Keratinocyte (primary cell): ENCODE results near the gene BANF2. TPM values are rescaled to one million over a fixed set of nuclear protein-coding genes. Genes with fewer than 3 reads are reported as not detected.

ENCODE experiments used
- DNase-seq: peaks from one replicate; pipeline ENCODE4 v3.0.0-alpha.2; 2011; ENCODE audit warnings: low read depth, missing footprints, low spot score
- FAIRE-seq: peaks from 2 replicates; lab custom pipeline; 2011; peaks lifted over from hg19 to GRCh38; lab: Jason Lieb, UNC
- H2AFZ ChIP-seq: 2 replicates; pipeline ENCODE4 v1.6.0; 2012; ENCODE audit warnings: low read length, control low read depth, inconsistent platforms; ENCODE audit not compliant: control insufficient read depth
- H3K27ac ChIP-seq: 2 replicates; pipeline ENCODE4 v1.5.1; 2011; ENCODE audit warnings: low read length; ENCODE audit not compliant: control insufficient read depth, insufficient read depth
- H3K27me3 ChIP-seq: 3 replicates; pipeline ENCODE4 v1.6.0; 2011; ENCODE audit warnings: low read length; ENCODE audit not compliant: control insufficient read depth, insufficient read depth; ENCODE audit errors: extremely low read depth
- H3K36me3 ChIP-seq, 2 experiments: 2 replicates in 1 of 2; 3 replicates in 1 of 2; pipeline ENCODE4 v1.5.1; 2011; ENCODE audit warnings: low read length in 2 of 2, mild to moderate bottlenecking in 1 of 2; ENCODE audit not compliant: control insufficient read depth in 2 of 2, insufficient read depth in 2 of 2; ENCODE audit errors: extremely low read depth in 1 of 2
- H3K4me1 ChIP-seq: 3 replicates; pipeline ENCODE4 v1.5.1; 2011; ENCODE audit warnings: low read length; ENCODE audit not compliant: control insufficient read depth, insufficient read depth; ENCODE audit errors: extremely low read depth
- H3K4me2 ChIP-seq: 3 replicates; pipeline ENCODE4 v1.6.0; 2011; ENCODE audit warnings: low read depth, low read length; ENCODE audit not compliant: control insufficient read depth, insufficient read depth; ENCODE audit errors: extremely low read depth
- H3K4me3 ChIP-seq, 3 experiments: fragments of 200-600 bp in 1 of 3; sonication (generic) in 1 of 3; 2 replicates in 2 of 3; 3 replicates in 1 of 3; pipeline ENCODE4 v1.5.1; 2011 to 2016; ENCODE audit warnings: low read length in 3 of 3, mild to moderate bottlenecking in 3 of 3, control low read depth in 2 of 3, inconsistent platforms in 1 of 3, low read depth in 1 of 3, mixed read lengths in 1 of 3, mixed run types in 1 of 3, moderate library complexity in 1 of 3; ENCODE audit not compliant: control insufficient read depth in 2 of 3, insufficient read depth in 2 of 3; ENCODE audit errors: extremely low read depth in 1 of 3
- H3K79me2 ChIP-seq: 2 replicates; pipeline ENCODE4 v1.6.0; 2012; ENCODE audit warnings: low read length; ENCODE audit not compliant: control insufficient read depth, insufficient read depth
- H3K9ac ChIP-seq: 3 replicates; pipeline ENCODE4 v1.6.0; 2011; ENCODE audit warnings: low read length; ENCODE audit not compliant: control insufficient read depth, insufficient read depth; ENCODE audit errors: extremely low read depth
- H3K9me1 ChIP-seq: 3 replicates; pipeline ENCODE4 v1.6.0; 2011; ENCODE audit warnings: low read length; ENCODE audit not compliant: control insufficient read depth, insufficient read depth; ENCODE audit errors: extremely low read depth
- H3K9me3 ChIP-seq: 2 replicates; pipeline ENCODE4 v1.5.1; 2012; ENCODE audit warnings: low read depth, low read length; ENCODE audit not compliant: control insufficient read depth
- H4K20me1 ChIP-seq: 3 replicates; pipeline ENCODE4 v1.6.0; 2011; ENCODE audit warnings: low read length; ENCODE audit not compliant: control insufficient read depth, insufficient read depth; ENCODE audit errors: extremely low read depth
- CTCF ChIP-seq, 3 experiments: IDR thresholded peaks in 1 of 3; conservative IDR thresholded peaks in 1 of 3; optimal IDR thresholded peaks in 1 of 3; 2 replicates in 2 of 3; 3 replicates in 1 of 3; pipeline versions ENCODE3 to v1.5.1; 2011; ENCODE audit warnings: low read length in 3 of 3, mild to moderate bottlenecking in 3 of 3, moderate library complexity in 2 of 3, control low read depth in 1 of 3, inconsistent platforms in 1 of 3; ENCODE audit not compliant: insufficient read depth in 2 of 3; ENCODE audit errors: extremely low read depth in 1 of 3
- EZH2 ChIP-seq: IDR thresholded peaks from one replicate; pipeline ENCODE4 v1.6.1; 2012; ENCODE audit warnings: inconsistent platforms, mild to moderate bottlenecking, low read length, moderate library complexity
- dilution Hi-C: fragments of 300-500 bp; cut with MboI; formaldehyde crosslinking; loops from one replicate; pipeline ENCODE4 v1.7.0; 2020; ENCODE audit warnings: low sequenced_read_pairs; ENCODE audit not compliant: extremely low pct_ligation_motif_present
- polyA plus RNA-seq, 5 experiments: library from polyadenylated mRNA; depleted of rRNA in 3 of 5; stranded (reverse) in 3 of 5; stranded (forward) in 1 of 5; unstranded in 1 of 5; fragments of >200 nt; gene quantifications; 1 replicate in 1 of 5; 2 replicates in 3 of 5; 3 replicates in 1 of 5; pipeline versions ENCODE4 v1.2.1 to v1.2.3, GENCODE V29; 2011 to 2012; ENCODE audit warnings: missing spikeins in 2 of 5, low read depth in 1 of 5, low replicate concordance in 1 of 5

Gene BANF2
- polyA plus RNA-seq, 1 donor (not counting 4 experiments of a cell fraction or from before 2014, with no cell fraction given): not detected

GRCh38 chr20:17728074-17728473, 28.3 kb downstream of the BANF2 start:
- no peaks in the 10 kb centered on the region for H3K4me1 ChIP-seq
- DNase-seq: no peak
- dilution Hi-C loops: no loop called here
- H3K27ac ChIP-seq: no peak overlapping the region
- H2AFZ ChIP-seq: no peak overlapping the region
- peaks cover 2% of the 10 kb centered on the region for H3K9me1 ChIP-seq
- no peaks in the 10 kb centered on the region for H4K20me1 ChIP-seq
- no peaks in the 10 kb centered on the region for H3K9me3 ChIP-seq
- no peaks in the 10 kb centered on the region for H3K36me3 ChIP-seq
- no peak overlapping the region for H3K9ac ChIP-seq
- H3K79me2 ChIP-seq: no peaks in the 10 kb centered on the region
- TF ChIP-seq CTCF (optimal IDR thresholded peaks at IDR 0.05 in 1 of 3, IDR thresholded peaks at IDR 0.05 in 1 of 3, conservative IDR thresholded peaks at IDR 0.05 in 1 of 3; ENCODE audit: extremely low read depth in 1 of 3, insufficient read depth in 2 of 3, low read length in 3 of 3): no peak
- no peak for TF ChIP-seq EZH2
- no peak overlapping the region for H3K4me3 ChIP-seq
- H3K27me3 ChIP-seq: no peaks in the 10 kb centered on the region
- no peak overlapping the region for H3K4me2 ChIP-seq
- no peak for FAIRE-seq

- H3K36me3 ChIP-seq: no peaks in the 10 kb centered on the region
- FAIRE-seq: no peak
- no peak overlapping the region for H3K4me2 ChIP-seq
- DNase-seq: no peak
- H3K4me3 ChIP-seq: no peak overlapping the region
- TF ChIP-seq CTCF (optimal IDR thresholded peaks at IDR 0.05 in 1 of 3, IDR thresholded peaks at IDR 0.05 in 1 of 3, conservative IDR thresholded peaks at IDR 0.05 in 1 of 3; ENCODE audit: extremely low read depth in 1 of 3, insufficient read depth in 2 of 3, low read length in 3 of 3) (no peak), EZH2 (no peak)
- H4K20me1 ChIP-seq: no peaks in the 10 kb centered on the region
- H3K9me1 ChIP-seq: peaks cover 2% of the 10 kb centered on the region
- dilution Hi-C loops: no loop called here
- H3K27me3 ChIP-seq: no peaks in the 10 kb centered on the region
- no peak overlapping the region for H3K9ac ChIP-seq
- H3K9me3 ChIP-seq: no peaks in the 10 kb centered on the region
- H3K27ac ChIP-seq: no peak overlapping the region
- H3K4me1 ChIP-seq: no peaks in the 10 kb centered on the region
- H3K79me2 ChIP-seq: no peaks in the 10 kb centered on the region
- H2AFZ ChIP-seq: no peak overlapping the region
Observed at GRCh38 chr20:17730071-17730470, 30.3 kb downstream of the BANF2 start.
